Measurements from ENCODE around the gene MAP3K14. TPM values are rescaled to one million over a fixed set of nuclear protein-coding genes. Genes with fewer than 3 reads are reported as not detected.

MAP3K14 gene
- total RNA-seq, 4 donors from 2014 or later = 3.7 to 14.7 (median 6.7) TPM

DNA sequence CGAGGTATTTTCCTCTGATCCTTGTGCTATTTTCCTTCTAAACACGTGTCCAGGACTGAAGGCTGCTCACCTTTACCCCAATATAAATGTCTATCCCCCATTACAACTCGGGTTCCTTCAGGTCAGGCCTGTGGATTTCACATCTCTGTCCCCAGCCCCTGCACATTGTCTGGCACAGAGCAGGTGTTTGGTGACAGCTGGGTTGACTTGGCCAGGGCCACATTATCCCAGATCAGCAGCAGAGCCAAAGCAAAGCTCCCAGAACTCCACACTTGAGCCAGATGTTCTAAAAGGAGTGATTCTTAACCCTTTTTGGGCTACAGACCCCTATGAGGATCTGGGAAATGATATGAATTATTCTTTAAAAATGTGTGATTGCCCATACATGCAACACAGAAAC lies 36.9 kb downstream of the MAP3K14 start:
- peak overlapping the region in 1 of 4 donors; percentile 42 for H3K27ac ChIP-seq
- no peak for DNase-seq
- intact Hi-C loops (cut with DNase I) = loop anchor here (5.0 kb wide), 1 partner anchor 107 kb away; no protein-coding TSS in a partner anchor
- H3K9me3 ChIP-seq = no peaks in the 10 kb centered on the region
- H3K4me3 ChIP-seq = no peak overlapping the region
- TF ChIP-seq, protein P1, sequence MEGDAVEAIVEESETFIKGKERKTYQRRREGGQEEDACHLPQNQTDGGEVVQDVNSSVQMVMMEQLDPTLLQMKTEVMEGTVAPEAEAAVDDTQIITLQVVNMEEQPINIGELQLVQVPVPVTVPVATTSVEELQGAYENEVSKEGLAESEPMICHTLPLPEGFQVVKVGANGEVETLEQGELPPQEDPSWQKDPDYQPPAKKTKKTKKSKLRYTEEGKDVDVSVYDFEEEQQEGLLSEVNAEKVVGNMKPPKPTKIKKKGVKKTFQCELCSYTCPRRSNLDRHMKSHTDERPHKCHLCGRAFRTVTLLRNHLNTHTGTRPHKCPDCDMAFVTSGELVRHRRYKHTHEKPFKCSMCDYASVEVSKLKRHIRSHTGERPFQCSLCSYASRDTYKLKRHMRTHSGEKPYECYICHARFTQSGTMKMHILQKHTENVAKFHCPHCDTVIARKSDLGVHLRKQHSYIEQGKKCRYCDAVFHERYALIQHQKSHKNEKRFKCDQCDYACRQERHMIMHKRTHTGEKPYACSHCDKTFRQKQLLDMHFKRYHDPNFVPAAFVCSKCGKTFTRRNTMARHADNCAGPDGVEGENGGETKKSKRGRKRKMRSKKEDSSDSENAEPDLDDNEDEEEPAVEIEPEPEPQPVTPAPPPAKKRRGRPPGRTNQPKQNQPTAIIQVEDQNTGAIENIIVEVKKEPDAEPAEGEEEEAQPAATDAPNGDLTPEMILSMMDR (IDR thresholded peaks at IDR 0.05) = no peak
- no peak for TF ChIP-seq POLR2A (IDR thresholded peaks at IDR 0.05)
- WGBS, 2 donors = 67 to 69% methylated on average over 3 of the region's 3 CpGs
- no peaks in the 10 kb centered on the region for H3K27me3 ChIP-seq
- H3K4me1 ChIP-seq = peaks cover 28 to 63% (median 31%) of the 10 kb centered on the region in 3 donors
- H3K36me3 ChIP-seq = peaks cover 0 to 75% (median 17%) of the 10 kb centered on the region in 3 donors

DNA sequence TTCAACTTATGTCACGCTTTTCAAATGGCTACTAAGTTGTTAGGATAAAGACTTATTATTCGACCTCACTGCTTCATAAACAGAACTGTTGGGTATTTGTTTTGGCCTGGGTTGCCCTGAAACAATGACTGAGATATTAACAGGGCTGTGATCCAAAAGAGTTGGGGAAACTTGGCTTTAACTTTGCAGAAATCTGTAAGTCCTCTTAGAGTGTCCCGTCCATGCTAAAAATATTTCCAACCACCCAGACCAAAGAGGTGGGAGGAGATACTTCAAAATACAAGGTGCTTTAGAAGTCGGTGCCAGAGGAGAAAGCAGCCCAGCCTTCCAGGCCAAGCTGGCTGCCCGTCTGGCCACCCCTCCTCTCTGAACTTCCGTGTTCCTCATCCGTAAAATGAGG lies 38.8 kb downstream of the MAP3K14 start:
- TF ChIP-seq POLR2A (IDR thresholded peaks at IDR 0.05) = no peak
- TF ChIP-seq, protein P1 (IDR thresholded peaks at IDR 0.05) = no peak
- WGBS, 2 donors = 33 to 38% methylated on average over 7 of the region's 7 CpGs
- intact Hi-C loops (cut with DNase I) = loop anchor here (5.0 kb wide), 1 partner anchor 109 kb away; no protein-coding TSS in a partner anchor
- Histone ChIP-seq H3K4me1 (peaks cover 14 to 44% (median 17%) of the 10 kb centered on the region in 3 donors), H3K36me3 (peaks cover 14 to 75% (median 19%) of the 10 kb centered on the region in 3 donors), H3K9me3 (no peaks in the 10 kb centered on the region), H3K27ac (peak overlapping the region; percentile 19 to 77 (median 52)), H3K4me3 (no peak overlapping the region), H3K27me3 (no peaks in the 10 kb centered on the region)
- no peak for DNase-seq

DNA sequence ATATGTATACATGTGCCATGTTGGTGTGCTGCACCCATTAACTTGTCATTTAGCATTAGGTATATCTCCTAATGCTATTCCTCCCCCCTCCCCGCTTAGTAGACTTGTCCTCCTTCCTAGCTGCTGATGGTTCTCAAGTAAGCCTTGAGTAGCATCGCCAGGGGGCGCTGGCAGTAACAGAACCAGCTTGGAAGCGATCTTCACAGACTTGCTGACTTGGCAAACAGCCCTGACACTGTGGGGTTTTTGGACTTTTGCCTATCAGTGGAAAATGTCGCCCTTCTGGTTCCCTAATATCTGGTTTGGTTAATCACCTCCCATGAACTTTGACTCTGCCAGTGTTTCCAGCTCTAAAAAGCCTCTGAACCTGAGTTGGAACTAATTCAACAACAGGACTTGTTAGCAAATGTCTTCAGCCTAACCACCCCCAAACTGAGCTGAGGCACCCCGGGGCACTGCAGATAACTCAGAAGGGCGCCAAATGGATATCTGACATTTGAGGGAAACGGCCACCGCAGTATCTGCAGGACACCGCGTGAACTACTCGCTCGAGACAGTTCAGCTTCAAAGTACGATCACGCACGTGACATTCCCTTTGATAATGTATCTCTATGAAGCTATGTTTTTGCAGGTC lies 39.5 kb downstream of the MAP3K14 start:
- H3K27ac ChIP-seq = peak overlapping the region; percentile 19 to 77 (median 52)
- H3K4me3 ChIP-seq = no peak overlapping the region
- WGBS, 2 donors = 29 to 33% methylated on average over 16 of the region's 16 CpGs
- no peaks in the 10 kb centered on the region for H3K27me3 ChIP-seq
- peak; percentile 40 for DNase-seq
- intact Hi-C loops (cut with DNase I) = loop anchor here (5.0 kb wide), 1 partner anchor 110 kb away; no protein-coding TSS in a partner anchor
- H3K4me1 ChIP-seq = peaks cover 13 to 38% (median 14%) of the 10 kb centered on the region in 3 donors
- no peaks in the 10 kb centered on the region for H3K9me3 ChIP-seq
- peaks cover 19 to 75% (median 21%) of the 10 kb centered on the region in 3 donors for H3K36me3 ChIP-seq
- TF ChIP-seq, protein P1 (IDR thresholded peaks at IDR 0.05) = peak; percentile 76 to 94 (median 92)
- TF ChIP-seq POLR2A (IDR thresholded peaks at IDR 0.05) = no peak

DNA sequence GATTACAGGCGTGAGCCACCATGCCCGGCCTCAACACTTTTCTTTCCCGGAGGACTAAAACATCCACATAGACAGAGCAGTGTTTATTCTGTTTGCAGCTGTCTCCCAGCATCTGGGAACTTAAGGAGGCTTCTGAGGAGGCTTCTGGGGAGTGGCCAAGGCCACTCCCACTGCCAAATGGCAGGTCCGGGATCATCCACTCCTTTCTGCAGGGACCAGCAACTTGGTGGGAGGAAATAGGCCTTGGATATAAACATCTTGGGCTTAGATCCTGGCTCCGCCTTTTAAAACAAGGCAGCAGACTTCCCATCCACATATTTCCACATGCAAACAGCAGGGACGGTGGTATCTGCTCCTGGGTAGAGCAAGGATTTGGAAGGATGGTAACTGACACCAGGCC lies 40.8 kb downstream of the MAP3K14 start:
- peak overlapping the region in 3 of 4 donors; percentile 4 to 34 (median 17) for H3K27ac ChIP-seq
- WGBS, 2 donors = 34 to 57% methylated on average over 5 to 6 of the region's 6 CpGs

More for the DNA sequence above, 40.8 kb downstream of the MAP3K14 start:
- Histone ChIP-seq H3K36me3 (peaks cover 22 to 75% (median 31%) of the 10 kb centered on the region in 3 donors), H3K4me1 (peaks cover 13 to 33% (median 14%) of the 10 kb centered on the region in 3 donors), H3K4me3 (no peak overlapping the region), H3K27me3 (no peaks in the 10 kb centered on the region), H3K9me3 (no peaks in the 10 kb centered on the region)
- no peak for TF ChIP-seq POLR2A (IDR thresholded peaks at IDR 0.05)
- TF ChIP-seq, protein P1 (IDR thresholded peaks at IDR 0.05) = no peak
- no peak for DNase-seq
- intact Hi-C loops (cut with DNase I) = loop anchor here (5.0 kb wide), 1 partner anchor 111 kb away; no protein-coding TSS in a partner anchor

Measured in esophagus squamous epithelium (tissue), 5 donors.